Keratinocyte (primary cell): ENCODE results near the gene FOXK1.

Source experiments
- EZH2 ChIP-seq: IDR thresholded peaks from one replicate; pipeline ENCODE4 v1.6.1; 2012; ENCODE audit warnings: inconsistent platforms, mild to moderate bottlenecking, low read length, moderate library complexity
- TF ChIP-seq, protein P1 (sequence below), 3 experiments: IDR thresholded peaks in 1 of 3; conservative IDR thresholded peaks in 1 of 3; optimal IDR thresholded peaks in 1 of 3; 2 replicates in 2 of 3; 3 replicates in 1 of 3; pipeline versions ENCODE3 to v1.5.1; 2011; ENCODE audit warnings: low read length in 3 of 3, mild to moderate bottlenecking in 3 of 3, moderate library complexity in 2 of 3, control low read depth in 1 of 3, inconsistent platforms in 1 of 3; ENCODE audit not compliant: insufficient read depth in 2 of 3; ENCODE audit errors: extremely low read depth in 1 of 3

DNA sequence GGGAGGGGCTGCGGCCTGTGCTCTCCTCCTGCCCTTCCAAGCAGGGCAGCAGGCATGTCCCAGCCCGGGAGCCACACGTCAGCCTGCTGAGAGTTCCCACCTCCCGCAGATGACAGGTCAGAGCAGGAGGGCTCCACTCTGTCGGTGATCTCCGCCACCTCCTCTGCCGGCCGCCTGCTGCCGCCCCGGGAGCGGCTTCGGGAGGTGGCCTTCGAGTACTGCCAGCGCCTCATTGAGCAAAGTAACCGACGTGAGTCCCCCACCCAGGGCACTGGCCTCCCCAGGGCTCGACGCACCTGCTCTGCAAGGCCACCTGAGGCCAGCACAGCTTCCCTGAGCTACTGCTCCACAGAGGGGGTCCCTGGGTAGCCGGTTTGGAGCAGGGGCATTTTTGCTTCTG lies 102.7 kb downstream of the FOXK1 start:
- no peak for TF ChIP-seq EZH2
- TF ChIP-seq, protein P1, sequence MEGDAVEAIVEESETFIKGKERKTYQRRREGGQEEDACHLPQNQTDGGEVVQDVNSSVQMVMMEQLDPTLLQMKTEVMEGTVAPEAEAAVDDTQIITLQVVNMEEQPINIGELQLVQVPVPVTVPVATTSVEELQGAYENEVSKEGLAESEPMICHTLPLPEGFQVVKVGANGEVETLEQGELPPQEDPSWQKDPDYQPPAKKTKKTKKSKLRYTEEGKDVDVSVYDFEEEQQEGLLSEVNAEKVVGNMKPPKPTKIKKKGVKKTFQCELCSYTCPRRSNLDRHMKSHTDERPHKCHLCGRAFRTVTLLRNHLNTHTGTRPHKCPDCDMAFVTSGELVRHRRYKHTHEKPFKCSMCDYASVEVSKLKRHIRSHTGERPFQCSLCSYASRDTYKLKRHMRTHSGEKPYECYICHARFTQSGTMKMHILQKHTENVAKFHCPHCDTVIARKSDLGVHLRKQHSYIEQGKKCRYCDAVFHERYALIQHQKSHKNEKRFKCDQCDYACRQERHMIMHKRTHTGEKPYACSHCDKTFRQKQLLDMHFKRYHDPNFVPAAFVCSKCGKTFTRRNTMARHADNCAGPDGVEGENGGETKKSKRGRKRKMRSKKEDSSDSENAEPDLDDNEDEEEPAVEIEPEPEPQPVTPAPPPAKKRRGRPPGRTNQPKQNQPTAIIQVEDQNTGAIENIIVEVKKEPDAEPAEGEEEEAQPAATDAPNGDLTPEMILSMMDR (optimal IDR thresholded peaks at IDR 0.05 in 1 of 3, IDR thresholded peaks at IDR 0.05 in 1 of 3, conservative IDR thresholded peaks at IDR 0.05 in 1 of 3; ENCODE audit: extremely low read depth in 1 of 3, insufficient read depth in 2 of 3, low read length in 3 of 3): no peak
